ENCODE measurements around the gene FADS3.
"Not testable (repeated sequence)": the region's sequence is repeated elsewhere in the genome, so short reads cannot be mapped to it uniquely, and the experiment has no call there.

DNA sequence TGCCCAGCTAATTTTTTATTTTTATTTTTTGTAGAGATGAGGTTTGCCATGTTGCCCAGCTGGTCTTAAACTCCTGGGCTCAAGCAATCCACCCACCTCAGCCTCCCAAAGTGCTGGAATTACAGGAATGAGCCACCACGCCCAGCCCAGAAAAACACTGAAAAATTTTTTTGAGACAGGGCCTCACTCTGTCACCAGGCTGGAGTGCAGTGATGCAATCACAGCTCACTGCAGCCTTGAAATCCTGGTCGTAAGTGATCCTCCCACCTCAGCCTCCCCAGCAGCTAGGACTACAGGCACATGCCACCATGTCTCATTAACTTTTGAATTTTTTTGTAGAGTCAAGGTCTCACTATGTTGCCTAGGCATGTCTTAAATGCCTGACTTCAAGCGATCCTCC is 9.1 kb downstream of the FADS3 start:
- TF ChIP-seq, protein P1, sequence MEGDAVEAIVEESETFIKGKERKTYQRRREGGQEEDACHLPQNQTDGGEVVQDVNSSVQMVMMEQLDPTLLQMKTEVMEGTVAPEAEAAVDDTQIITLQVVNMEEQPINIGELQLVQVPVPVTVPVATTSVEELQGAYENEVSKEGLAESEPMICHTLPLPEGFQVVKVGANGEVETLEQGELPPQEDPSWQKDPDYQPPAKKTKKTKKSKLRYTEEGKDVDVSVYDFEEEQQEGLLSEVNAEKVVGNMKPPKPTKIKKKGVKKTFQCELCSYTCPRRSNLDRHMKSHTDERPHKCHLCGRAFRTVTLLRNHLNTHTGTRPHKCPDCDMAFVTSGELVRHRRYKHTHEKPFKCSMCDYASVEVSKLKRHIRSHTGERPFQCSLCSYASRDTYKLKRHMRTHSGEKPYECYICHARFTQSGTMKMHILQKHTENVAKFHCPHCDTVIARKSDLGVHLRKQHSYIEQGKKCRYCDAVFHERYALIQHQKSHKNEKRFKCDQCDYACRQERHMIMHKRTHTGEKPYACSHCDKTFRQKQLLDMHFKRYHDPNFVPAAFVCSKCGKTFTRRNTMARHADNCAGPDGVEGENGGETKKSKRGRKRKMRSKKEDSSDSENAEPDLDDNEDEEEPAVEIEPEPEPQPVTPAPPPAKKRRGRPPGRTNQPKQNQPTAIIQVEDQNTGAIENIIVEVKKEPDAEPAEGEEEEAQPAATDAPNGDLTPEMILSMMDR (IDR thresholded peaks at IDR 0.05) = not testable (repeated sequence)
- not testable (repeated sequence) for TF ChIP-seq POLR2A (IDR thresholded peaks at IDR 0.05)
